Measurements from ENCODE around the gene CCDC34. TPM values are rescaled to one million over a fixed set of nuclear protein-coding genes. Genes with fewer than 3 reads are reported as not detected.

The CCDC34 gene
- polyA plus RNA-seq, 1 experiment = 1.8 TPM

DNA sequence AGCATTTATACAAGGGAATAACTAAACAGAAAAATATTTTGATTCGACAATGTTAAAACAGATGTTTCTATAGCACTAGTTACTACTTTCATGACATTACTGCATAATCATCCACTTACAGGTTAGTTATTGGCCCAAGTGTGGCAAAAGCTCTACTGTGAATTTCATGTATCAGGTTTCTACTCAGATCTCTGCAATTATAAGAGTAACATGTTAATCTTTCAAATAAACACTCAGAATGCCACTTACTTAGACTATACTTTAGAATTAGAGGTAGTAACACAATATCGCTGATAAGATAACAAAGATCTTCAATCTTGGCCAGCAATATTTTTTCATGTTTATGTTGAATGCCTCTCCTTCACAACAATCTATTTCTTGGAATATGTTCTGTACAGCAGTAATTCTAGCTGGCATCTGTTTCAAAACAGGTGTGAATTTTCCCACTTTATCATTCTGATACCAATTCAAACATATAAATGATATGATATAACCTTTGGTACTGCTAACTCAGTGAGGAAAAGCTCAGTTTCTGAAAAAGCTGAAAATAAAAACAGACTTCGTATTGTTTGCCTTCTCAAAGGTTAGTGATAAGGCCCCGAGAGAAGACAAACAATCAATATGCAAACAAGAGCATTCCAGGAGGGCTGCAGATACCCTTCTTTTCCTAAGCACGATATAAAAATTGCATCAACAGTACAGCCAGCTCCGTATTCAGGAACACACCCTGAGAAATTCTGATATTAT, 11.0 kb upstream of the CCDC34 start:
- DNase-seq (ENCODE audit: low read depth) = no peak
- ChIA-PET POLR2A (no interaction called here), CTCF (no interaction called here)
- TF ChIP-seq, protein P1, sequence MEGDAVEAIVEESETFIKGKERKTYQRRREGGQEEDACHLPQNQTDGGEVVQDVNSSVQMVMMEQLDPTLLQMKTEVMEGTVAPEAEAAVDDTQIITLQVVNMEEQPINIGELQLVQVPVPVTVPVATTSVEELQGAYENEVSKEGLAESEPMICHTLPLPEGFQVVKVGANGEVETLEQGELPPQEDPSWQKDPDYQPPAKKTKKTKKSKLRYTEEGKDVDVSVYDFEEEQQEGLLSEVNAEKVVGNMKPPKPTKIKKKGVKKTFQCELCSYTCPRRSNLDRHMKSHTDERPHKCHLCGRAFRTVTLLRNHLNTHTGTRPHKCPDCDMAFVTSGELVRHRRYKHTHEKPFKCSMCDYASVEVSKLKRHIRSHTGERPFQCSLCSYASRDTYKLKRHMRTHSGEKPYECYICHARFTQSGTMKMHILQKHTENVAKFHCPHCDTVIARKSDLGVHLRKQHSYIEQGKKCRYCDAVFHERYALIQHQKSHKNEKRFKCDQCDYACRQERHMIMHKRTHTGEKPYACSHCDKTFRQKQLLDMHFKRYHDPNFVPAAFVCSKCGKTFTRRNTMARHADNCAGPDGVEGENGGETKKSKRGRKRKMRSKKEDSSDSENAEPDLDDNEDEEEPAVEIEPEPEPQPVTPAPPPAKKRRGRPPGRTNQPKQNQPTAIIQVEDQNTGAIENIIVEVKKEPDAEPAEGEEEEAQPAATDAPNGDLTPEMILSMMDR (IDR thresholded peaks at IDR 0.05; ENCODE audit: insufficient read depth, low read depth, low read length) = no peak
- Histone ChIP-seq H3K36me3 (ENCODE audit: control insufficient read depth, insufficient read depth, low read length) (peaks cover 2% of the 10 kb centered on the region; the same call in 1 of the 2 replicates), H3K4me3 (ENCODE audit: low read depth, low read length) (no peak overlapping the region), H3K27me3 (ENCODE audit: control insufficient read depth, insufficient read depth, low read length) (no peaks in the 10 kb centered on the region)

DNA sequence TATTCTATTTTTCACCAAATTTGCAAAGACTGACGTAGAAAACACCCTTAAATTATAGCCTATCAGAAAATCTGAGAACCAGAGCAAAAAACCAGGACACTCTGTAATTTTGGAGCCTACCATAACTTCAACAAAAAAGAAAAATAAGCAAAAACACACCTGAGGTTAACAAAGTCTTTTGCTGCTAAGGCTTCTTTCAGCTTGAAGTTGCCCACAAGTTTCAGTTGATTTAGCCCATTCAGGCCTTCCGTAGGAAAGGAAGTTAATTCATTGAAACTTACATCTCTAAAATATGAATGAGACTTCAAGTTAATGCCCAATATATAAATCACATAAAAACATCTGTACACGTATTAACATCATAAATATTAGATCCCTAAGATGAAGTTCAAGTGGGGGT, 10.4 kb upstream of the CCDC34 start:
- POLR2A ChIA-PET = no interaction called here
- TF ChIP-seq, protein P1 (IDR thresholded peaks at IDR 0.05; ENCODE audit: insufficient read depth, low read depth, low read length) = no peak
- Histone ChIP-seq H3K36me3 (ENCODE audit: control insufficient read depth, insufficient read depth, low read length) (peaks cover 2% of the 10 kb centered on the region; the same call in 1 of the 2 replicates), H3K27me3 (ENCODE audit: control insufficient read depth, insufficient read depth, low read length) (no peaks in the 10 kb centered on the region), H3K4me3 (ENCODE audit: low read depth, low read length) (no peak overlapping the region)
- DNase-seq (ENCODE audit: low read depth) = no peak
- CTCF ChIA-PET = no interaction called here

DNA sequence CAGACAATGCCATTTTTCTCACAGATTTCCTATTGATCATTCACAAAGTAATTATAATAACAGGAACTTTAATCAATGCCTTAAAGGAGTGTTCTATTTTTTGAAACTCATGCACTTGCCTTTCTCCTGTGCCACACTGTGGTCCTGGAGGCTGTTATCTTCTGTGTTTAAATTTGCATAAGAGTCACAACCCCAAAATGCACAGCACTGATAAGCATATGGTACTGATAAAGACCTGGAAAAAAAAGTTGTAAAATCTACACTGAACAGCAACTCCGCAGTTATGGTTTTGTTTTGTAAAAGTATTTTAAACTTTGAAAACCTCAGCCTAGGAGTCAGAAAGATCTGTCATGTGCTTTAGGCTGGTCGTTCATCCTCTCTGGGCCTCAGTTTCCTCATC, 9.1 kb upstream of the CCDC34 start:
- TF ChIP-seq, protein P1 (IDR thresholded peaks at IDR 0.05; ENCODE audit: insufficient read depth, low read depth, low read length) = no peak
- Histone ChIP-seq H3K4me3 (ENCODE audit: low read depth, low read length) (no peak overlapping the region), H3K27me3 (ENCODE audit: control insufficient read depth, insufficient read depth, low read length) (no peaks in the 10 kb centered on the region), H3K36me3 (ENCODE audit: control insufficient read depth, insufficient read depth, low read length) (peaks cover 2% of the 10 kb centered on the region; the same call in 1 of the 2 replicates)
- DNase-seq (ENCODE audit: low read depth) = no peak
- ChIA-PET CTCF (no interaction called here), POLR2A (no interaction called here)

DNA sequence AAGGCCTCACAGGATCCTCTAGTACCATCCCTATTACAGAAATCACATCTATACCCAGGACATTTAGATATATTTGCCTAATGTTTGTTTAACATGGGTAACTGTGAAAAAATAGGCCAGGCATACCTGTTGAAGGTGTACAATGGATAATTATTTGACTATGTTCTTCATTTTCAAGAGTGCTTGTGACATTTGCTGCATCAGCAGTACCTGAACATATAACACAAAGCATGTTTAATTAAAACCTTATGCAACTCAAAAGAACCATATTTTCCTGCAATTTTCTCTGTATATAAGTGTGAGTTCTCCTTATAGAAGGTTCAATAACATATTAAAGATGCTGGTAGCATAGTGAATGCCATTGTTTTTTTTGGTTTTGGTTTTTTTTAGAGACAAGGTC, 8.5 kb upstream of the CCDC34 start:
- H3K36me3 ChIP-seq (ENCODE audit: control insufficient read depth, insufficient read depth, low read length) = peaks cover 2% of the 10 kb centered on the region; the same call in 1 of the 2 replicates
- no peaks in the 10 kb centered on the region for H3K27me3 ChIP-seq (ENCODE audit: control insufficient read depth, insufficient read depth, low read length)
- TF ChIP-seq, protein P1 (IDR thresholded peaks at IDR 0.05; ENCODE audit: insufficient read depth, low read depth, low read length) = no peak
- no peak for DNase-seq (ENCODE audit: low read depth)
- no peak overlapping the region for H3K4me3 ChIP-seq (ENCODE audit: low read depth, low read length)
- CTCF ChIA-PET = no interaction called here
- POLR2A ChIA-PET = no interaction called here

DNA sequence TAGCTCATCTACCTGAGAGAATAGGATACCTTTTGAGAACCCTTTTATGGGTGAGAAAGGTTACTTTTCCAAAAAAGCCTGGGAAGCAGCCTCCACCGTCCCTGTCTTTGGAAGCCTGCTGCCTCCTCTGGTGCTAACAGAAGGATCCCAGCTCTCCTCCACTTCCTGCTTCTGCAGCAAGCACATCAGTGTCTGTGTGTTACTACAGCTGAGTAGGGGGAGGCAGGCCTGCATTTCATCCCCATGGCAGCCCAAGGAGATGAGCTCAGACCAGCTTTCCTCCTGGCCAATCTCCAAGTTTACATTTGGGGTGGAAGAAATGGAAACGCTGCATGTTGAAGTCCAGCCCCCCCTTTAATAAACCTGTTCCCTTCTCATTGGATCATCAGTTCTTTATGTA, 7.4 kb upstream of the CCDC34 start:
- CTCF ChIA-PET = interaction anchor here (1.0 to 1.2 kb wide), 2 partner anchors 116 to 156 kb away, joined by 3 read pairs; no protein-coding TSS in a partner anchor
- DNase-seq (ENCODE audit: low read depth) = no peak
- Histone ChIP-seq H3K36me3 (ENCODE audit: control insufficient read depth, insufficient read depth, low read length) (peaks cover 2% of the 10 kb centered on the region; the same call in 1 of the 2 replicates), H3K27me3 (ENCODE audit: control insufficient read depth, insufficient read depth, low read length) (no peaks in the 10 kb centered on the region), H3K4me3 (ENCODE audit: low read depth, low read length) (no peak overlapping the region)
- POLR2A ChIA-PET = interaction anchor here (0.6 kb wide), 1 partner anchor 348 kb away, joined by 3 read pairs; no protein-coding TSS in a partner anchor
- TF ChIP-seq, protein P1 (IDR thresholded peaks at IDR 0.05; ENCODE audit: insufficient read depth, low read depth, low read length) = no peak
